Vagina (tissue), 2 donors: ENCODE measurements around the gene MYRIP. TPM values are rescaled to one million over a fixed set of nuclear protein-coding genes. Genes with fewer than 3 reads are reported as not detected.

Experiments
- DNase-seq, 2 donors: peaks; one replicate each; pipeline ENCODE4 v3.0.0-alpha.2; 2017; ENCODE audit errors: extremely low spot score in 2 of 2
- H3K27ac ChIP-seq: fragments of 200-600 bp; sonication (generic); one replicate; pipeline ENCODE4 v1.5.1; 2019
- H3K27me3 ChIP-seq: fragments of 200-600 bp; sonication (generic); one replicate; pipeline ENCODE4 v1.5.1; 2019
- H3K36me3 ChIP-seq, 2 donors: fragments of 200-600 bp; sonication (generic); one replicate each; pipeline ENCODE4 v1.5.1; 2017 to 2019
- H3K4me1 ChIP-seq: fragments of 200-600 bp; sonication (generic); one replicate; pipeline ENCODE4 v1.5.1; 2019
- H3K4me3 ChIP-seq, 2 donors: fragments of 200-600 bp; sonication (generic); 1 replicate in 1 of 2; 2 replicates in 1 of 2; pipeline ENCODE4 v1.5.1; 2016 to 2019
- H3K9me3 ChIP-seq: fragments of 200-600 bp; sonication (generic); one replicate; pipeline ENCODE4 v1.5.1; 2019
- CTCF ChIP-seq, 3 experiments: fragments of 450-650 bp in 2 of 3; fragments of 200-600 bp in 1 of 3; sonication (generic) in 1 of 3; IDR thresholded peaks; one replicate each; pipeline ENCODE4 v1.5.1; 2017 to 2019; ENCODE audit warnings: antibody characterized with exemption in 3 of 3, mild to moderate bottlenecking in 2 of 3, moderate library complexity in 2 of 3
- POLR2A ChIP-seq, 2 donors: fragments of 450-650 bp; IDR thresholded peaks; one replicate each; pipeline ENCODE4 v1.6.1; 2017; ENCODE audit warnings: antibody characterized with exemption in 2 of 2, mild to moderate bottlenecking in 2 of 2, moderate library complexity in 2 of 2
- POLR2AphosphoS5 ChIP-seq, 2 donors: sonication (generic); formaldehyde crosslinking; IDR thresholded peaks; one replicate each; pipeline ENCODE4 v1.9.0; 2017; ENCODE audit warnings: antibody characterized with exemption in 2 of 2, mild to moderate bottlenecking in 2 of 2, low read depth in 1 of 2; ENCODE audit not compliant: insufficient read depth in 1 of 2
- intact Hi-C: fragments of 100-400 bp; cut with DNase I; formaldehyde crosslinking; loops from one replicate; pipeline ENCODE4 v1.15.1; 2023
- total RNA-seq: library from RNA; depleted of rRNA; stranded (reverse); fragments of >200 nt; gene quantifications from one replicate; pipeline ENCODE4 v1.2.3, GENCODE V29; 2016

The MYRIP gene
- total RNA-seq, 1 donor from 2014 or later = 7.4 TPM

- Histone ChIP-seq H3K27ac (no peak overlapping the region), H3K27me3 (no peaks in the 10 kb centered on the region), H3K4me3 (no peak overlapping the region), H3K4me1 (no peaks in the 10 kb centered on the region), H3K36me3 (no peaks in the 10 kb centered on the region), H3K9me3 (no peaks in the 10 kb centered on the region)
- intact Hi-C loops = no loop called here
- DNase-seq = no peak
- TF ChIP-seq POLR2A (IDR thresholded peaks at IDR 0.05) (no peak), POLR2AphosphoS5 (IDR thresholded peaks at IDR 0.05; ENCODE audit: insufficient read depth in 1 of 2, low read depth in 1 of 2) (no peak), CTCF (IDR thresholded peaks at IDR 0.05) (no peak)
These were observed 279.2 kb downstream of the MYRIP start for GRCh38 chr3:40088527-40089170.

GRCh38 chr3:40096661-40097111 is 287.3 kb downstream of the MYRIP start:
- Histone ChIP-seq H3K27ac (no peak overlapping the region), H3K4me1 (no peaks in the 10 kb centered on the region), H3K36me3 (no peaks in the 10 kb centered on the region), H3K9me3 (no peaks in the 10 kb centered on the region), H3K4me3 (no peak overlapping the region), H3K27me3 (no peaks in the 10 kb centered on the region)
- intact Hi-C loops = no loop called here
- no peak for TF ChIP-seq CTCF (IDR thresholded peaks at IDR 0.05)
- no peak for TF ChIP-seq POLR2A (IDR thresholded peaks at IDR 0.05)
- no peak for TF ChIP-seq POLR2AphosphoS5 (IDR thresholded peaks at IDR 0.05; ENCODE audit: insufficient read depth in 1 of 2, low read depth in 1 of 2)
- DNase-seq = no peak

- Histone ChIP-seq H3K27me3 (no peaks in the 10 kb centered on the region), H3K27ac (no peak overlapping the region), H3K4me1 (no peaks in the 10 kb centered on the region), H3K9me3 (no peaks in the 10 kb centered on the region), H3K36me3 (no peaks in the 10 kb centered on the region), H3K4me3 (no peak overlapping the region)
- no peak for TF ChIP-seq POLR2A (IDR thresholded peaks at IDR 0.05)
- no peak for TF ChIP-seq POLR2AphosphoS5 (IDR thresholded peaks at IDR 0.05; ENCODE audit: insufficient read depth in 1 of 2, low read depth in 1 of 2)
- TF ChIP-seq CTCF (IDR thresholded peaks at IDR 0.05) = no peak
- intact Hi-C loops = no loop called here
- no peak for DNase-seq
These were observed 288.0 kb downstream of the MYRIP start for GRCh38 chr3:40097131-40098117.

GRCh38 chr3:40098261-40098759 is 288.9 kb downstream of the MYRIP start:
- intact Hi-C loops = no loop called here
- Histone ChIP-seq H3K9me3 (no peaks in the 10 kb centered on the region), H3K4me1 (no peaks in the 10 kb centered on the region), H3K27ac (no peak overlapping the region), H3K4me3 (no peak overlapping the region), H3K27me3 (no peaks in the 10 kb centered on the region), H3K36me3 (no peaks in the 10 kb centered on the region)
- TF ChIP-seq POLR2A (IDR thresholded peaks at IDR 0.05) = no peak
- no peak for DNase-seq

- intact Hi-C loops = no loop called here
- Histone ChIP-seq H3K27me3 (no peaks in the 10 kb centered on the region), H3K27ac (no peak overlapping the region)
These were observed 290.5 kb downstream of the MYRIP start for GRCh38 chr3:40099871-40100270.

More at GRCh38 chr3:40099871-40100270, 290.5 kb downstream of the MYRIP start:
- no peak overlapping the region for H3K4me3 ChIP-seq
- no peaks in the 10 kb centered on the region for H3K9me3 ChIP-seq
- no peaks in the 10 kb centered on the region for H3K4me1 ChIP-seq
- no peak for DNase-seq
- H3K36me3 ChIP-seq = no peaks in the 10 kb centered on the region
- no peak for TF ChIP-seq POLR2A (IDR thresholded peaks at IDR 0.05)
- TF ChIP-seq POLR2AphosphoS5 (IDR thresholded peaks at IDR 0.05; ENCODE audit: insufficient read depth in 1 of 2, low read depth in 1 of 2) = no peak
- TF ChIP-seq CTCF (IDR thresholded peaks at IDR 0.05) = no peak
